HuH-7 (cell line): ENCODE results near the gene DDX5.
"Not testable (repeated sequence)": the region's sequence is repeated elsewhere in the genome, so short reads cannot be mapped to it uniquely, and the experiment has no call there.

Source experiments
- DNase-seq: peaks from one replicate; pipeline ENCODE4 v3.0.0; 2011; ENCODE audit warnings: low spot score

The DDX5 gene

DNA sequence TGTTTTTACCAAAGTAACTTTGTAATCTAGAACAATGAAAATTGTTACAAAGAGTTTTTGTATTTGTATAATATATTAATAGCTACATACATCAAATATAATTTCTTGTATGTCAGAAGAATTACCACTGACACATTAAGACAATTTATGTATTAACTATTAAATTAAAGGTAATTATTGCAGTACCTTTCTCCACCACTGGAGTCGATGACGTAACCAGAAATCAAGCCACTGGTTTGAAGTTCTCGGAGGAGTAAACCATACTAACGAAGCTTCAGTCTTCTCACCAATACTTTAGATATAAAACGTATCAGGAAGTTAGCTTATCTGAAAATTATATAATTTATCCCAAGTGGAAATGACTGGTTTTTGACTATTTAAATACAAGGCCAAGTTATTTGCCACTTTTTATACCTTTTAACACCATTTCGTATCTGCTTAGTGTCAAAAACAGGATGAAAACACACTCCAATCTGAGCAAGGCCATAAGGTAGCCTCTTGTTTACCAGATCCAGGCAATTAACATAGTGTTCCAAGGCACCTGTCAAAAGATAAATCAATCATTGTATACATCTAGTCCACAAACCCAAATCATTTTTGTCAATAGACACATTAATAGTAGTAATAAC lies 13.5 kb downstream of the DDX5 start:
- no peak for DNase-seq

DNA sequence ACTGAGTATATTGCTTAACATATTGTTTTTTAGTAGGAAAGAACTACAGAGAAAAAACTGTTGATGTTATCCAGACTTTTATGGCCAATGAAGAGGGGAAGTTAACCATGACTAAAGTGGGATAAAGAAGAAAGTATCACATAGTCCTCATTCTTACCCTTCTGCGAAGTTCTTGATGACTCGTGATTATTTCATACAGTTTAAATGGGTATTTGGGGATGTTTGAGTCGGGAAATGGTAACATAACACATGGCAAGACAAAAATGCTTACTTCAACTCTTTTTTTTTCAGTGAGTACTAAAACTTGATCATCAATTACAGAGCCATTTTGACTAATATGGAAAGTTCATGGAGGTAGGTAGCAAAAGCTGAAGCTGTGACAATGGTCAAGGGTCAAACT lies 14.1 kb downstream of the DDX5 start:
- no peak for DNase-seq

DNA sequence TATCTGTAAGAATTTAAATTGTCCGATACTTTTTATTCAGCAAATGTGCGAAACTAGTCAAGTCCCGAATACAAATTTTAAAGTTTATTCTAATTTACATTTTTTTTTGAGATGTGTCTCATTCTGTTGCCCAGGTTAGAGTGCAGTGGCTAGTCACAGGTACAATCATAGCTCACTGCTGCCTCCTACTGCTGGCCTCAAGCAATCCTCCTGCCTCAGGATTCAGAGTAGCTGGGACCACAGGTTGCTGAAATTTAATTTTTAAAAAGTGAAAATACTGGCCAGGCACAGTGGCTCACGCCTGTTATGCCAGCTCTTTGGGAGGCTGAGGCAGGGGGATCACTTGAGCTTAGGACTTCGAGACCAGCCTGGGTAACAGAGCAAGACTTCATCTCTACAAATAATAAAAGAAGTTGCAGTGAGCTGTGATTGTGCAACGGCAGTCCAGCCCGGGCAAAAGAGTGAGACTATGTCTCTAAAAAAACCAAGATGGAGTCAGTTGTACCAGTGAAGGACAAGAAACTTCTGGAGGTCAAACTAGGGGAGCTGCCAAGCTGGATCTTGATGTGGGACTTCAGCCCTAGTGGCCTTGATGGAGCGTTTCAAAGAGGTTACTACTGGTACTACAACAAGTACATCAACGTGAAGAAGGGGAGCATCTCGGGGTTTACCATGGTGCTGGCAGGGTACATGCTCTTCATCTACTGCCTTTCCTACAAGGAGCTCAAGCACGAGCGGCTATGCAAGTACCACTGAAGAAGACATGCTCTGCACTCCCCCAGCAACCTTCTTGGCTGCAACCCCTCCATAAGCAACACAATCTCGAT lies 14.8 kb downstream of the DDX5 start:
- DNase-seq = no peak

DNA sequence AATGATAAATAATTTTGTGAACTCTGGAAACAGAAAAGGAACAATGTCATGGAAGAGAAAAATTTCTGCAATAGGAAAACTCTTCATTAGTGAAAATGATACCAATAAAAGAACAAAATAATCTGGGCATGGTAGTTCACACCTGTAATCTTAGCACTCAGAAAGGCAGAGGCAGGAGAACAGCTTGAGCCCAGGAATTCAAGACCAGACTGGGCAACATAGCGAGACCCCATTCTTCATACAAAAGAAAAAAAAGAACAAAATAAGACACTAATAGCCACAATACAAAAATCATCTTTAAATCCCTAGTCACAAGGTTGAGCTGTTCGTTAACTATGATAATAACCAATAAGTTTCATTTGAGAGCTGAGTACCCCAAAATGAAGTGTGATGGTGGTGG lies 17.8 kb downstream of the DDX5 start:
- no peak for DNase-seq

DNA sequence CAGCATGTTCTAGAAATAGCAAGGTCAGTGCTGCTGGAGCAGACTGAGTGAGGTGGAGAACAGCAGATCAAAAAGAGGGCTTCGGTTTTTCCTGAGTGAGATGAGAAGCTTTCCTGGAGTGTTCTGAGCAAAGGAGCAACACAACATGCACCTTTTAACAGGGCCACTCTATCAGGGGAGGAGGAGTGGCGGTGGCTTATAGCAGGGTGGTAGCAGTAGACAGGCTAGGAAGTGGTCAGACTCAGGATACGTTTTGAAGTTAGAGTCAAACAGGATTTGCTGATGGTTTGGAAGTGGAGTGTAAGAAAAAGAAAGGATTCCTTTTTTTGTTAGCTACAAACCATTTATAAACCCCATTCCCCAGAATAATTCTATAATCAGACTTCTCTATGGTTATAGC lies 21.7 kb downstream of the DDX5 start:
- DNase-seq = no peak

DNA sequence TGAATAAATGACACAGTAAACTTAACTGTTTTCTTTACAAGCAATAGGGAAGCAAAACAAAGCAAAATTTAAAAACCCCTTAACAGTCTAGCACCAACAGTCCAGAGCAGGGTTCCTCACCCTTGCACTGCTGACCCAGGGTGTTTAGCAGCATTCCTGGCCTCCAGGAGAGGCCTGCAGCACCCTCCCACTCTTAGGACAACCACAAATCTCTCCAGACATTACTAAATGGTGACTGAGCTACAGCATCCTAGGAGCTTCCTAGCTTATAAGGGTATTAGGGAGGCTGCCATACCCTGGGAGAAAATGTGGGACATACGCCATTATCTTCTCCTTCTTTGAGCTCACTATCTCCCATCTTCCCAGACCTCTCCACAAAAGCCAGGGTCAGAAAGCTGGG lies 25.1 kb downstream of the DDX5 start:
- no peak for DNase-seq

DNA sequence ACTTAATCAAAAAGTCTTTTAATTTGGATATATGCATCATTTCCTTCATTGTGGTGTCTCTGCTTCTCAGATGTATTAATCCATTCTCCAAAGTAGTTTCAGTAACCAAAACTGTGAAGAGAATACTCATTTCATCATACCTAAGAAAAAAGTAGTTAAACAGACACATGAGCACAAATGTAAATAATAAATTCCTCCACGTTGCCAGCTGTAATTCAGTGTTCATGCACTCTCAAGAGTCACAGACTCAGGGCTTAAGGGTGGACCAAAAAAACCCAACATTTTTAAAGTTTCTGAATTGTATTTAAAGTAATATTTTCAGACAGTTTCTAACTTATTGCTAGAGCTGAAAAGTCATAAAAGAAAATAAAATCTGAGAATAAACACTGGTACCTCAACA lies 28.2 kb downstream of the DDX5 start:
- DNase-seq = no peak

DNA sequence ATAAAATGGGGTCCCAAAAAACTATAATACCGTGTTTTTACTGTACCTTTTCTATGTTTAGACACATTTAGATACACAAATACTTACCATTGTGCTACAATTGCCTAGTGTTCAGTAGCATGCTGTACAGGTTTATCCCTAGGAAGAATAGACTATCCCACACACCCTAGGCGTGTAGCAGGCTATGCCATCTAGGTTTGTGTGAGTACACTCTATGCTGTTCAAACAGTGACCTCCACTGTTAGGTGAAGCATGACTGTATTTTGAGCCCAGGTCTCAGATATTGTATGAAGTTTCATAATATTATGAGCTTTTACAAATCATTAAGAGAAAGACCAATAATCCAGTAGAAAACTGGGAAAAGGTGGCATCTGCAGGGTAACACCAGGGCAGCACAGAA lies 33.5 kb downstream of the DDX5 start:
- no peak for DNase-seq

DNA sequence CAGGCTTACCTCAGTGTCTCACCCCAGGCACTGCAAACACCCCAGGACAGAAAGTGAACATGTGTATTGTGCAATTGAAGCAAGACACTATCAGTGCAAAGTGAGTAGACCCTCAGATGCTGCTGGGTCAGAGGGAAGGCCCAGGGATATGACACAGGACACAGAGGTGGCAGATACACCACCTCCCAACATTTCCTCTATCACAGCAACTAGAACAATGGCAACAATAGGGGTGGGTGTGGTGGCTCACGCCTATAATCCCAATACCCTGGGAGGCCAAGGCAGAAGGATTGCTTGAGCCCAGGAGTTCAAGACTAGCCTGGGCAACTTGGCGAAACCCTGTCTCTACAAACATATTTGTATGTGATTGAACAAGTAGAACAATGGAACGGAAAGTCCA lies 34.6 kb downstream of the DDX5 start:
- no peak for DNase-seq

DNA sequence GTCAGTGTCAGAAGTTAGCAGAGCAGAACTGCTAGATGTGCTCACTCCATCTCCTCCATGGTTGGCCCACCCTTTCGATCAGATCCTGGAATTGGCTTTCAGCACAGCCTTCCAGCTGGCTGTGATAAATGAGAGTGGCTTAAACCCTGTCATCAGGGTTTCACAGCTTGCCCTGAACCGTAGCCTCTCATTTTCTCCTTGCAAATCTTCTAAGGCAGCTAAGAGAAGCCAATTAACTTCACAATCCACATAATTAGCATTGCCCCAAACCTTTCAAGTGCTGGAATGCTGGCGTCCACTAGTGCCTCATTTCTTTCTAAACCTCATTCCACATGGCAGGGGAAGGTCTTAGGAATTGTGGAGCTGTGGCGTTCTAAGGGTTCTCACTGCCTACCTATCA lies 35.5 kb downstream of the DDX5 start:
- no peak for DNase-seq

DNA sequence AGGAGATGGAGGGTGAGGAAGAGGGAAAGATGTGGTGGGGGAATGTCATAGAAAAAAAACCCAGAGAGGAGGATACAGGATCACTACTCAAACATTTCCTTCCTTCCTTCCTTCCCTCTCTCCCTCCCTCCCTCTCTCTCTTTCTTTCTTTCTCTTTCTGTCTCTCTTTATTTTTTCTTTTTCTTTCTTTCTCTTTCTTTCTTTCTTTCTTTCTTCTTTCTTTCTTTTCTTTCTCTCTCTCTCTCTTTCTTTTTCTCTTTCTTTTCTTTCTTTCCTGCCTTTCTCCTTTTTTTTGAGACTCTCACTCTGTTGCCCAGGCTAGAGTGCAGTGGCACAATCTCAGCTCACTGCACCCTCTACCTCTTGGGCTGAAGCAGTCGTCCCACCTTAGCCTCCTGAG lies 39.3 kb downstream of the DDX5 start:
- DNase-seq = not testable (repeated sequence)

DNA sequence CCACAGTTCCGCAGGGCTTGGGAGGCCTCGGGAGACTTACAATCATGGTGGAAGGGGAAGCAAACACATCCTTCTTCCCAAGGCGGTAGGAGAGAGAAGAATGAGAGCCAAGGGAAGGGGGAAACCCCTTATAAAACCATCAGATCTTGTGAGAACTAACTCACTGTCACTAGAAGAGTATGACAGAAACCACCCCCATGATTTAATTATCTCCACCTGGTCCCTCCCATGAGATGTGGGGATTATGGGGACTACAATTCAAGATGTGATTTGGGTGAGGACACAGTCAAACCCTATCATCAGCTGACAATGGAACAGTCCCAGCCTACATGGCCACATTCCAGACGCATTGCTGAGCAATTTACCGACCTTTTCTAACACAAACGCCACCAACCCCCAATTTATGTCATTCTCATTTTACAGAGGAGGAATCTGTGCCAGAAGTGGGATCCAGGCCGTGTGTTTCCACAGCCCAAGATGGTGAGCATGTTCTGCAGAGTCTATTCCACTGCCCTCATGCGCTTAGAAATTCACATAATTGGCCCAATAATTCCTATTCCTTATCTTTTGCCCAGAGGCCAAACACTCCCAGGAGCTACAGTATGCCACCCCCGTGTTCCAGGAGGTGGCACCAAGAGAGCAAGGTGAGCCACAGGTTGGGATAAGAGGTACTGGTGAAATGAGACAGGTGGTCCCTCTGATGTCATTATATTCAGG lies 39.9 kb downstream of the DDX5 start:
- no peak for DNase-seq

DNA sequence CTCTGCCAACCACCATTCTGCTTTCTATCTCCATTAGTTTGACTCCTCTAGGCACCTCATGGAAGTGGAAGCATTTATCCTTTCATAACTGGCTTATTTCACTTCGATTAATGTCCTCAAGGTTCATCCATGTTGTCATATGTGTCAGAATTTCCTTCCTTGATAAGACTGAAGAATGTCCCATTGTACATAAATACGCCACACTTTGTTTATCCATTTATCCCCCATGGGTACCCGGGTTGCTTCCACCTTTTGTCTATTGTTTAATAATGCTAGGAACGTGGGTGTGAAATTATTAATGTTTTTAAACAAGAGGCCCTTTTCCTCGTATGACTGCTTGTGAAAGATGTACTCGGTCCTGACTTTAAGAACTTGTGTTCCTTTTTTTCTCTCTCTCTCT lies 44.3 kb downstream of the DDX5 start:
- no peak for DNase-seq

DNA sequence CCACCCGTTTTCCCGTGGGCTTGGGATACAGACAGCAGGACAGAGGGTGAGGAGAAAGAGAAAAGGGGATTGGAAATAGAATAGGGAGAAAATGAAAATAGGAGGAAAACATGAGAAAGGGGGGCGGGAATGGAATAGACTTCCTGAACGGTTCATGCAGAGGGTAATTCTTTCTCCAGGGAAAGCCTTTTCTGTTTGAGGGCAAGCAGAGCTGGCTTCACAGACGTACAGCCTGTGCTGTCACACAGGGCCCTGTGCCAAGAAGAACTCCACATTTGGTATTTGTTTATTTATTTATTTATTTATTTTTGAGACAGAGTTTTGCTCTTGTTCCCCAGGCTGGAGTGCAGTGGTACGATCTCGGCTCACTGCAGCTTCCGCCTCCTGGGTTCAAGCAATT lies 45.1 kb downstream of the DDX5 start:
- no peak for DNase-seq

DNA sequence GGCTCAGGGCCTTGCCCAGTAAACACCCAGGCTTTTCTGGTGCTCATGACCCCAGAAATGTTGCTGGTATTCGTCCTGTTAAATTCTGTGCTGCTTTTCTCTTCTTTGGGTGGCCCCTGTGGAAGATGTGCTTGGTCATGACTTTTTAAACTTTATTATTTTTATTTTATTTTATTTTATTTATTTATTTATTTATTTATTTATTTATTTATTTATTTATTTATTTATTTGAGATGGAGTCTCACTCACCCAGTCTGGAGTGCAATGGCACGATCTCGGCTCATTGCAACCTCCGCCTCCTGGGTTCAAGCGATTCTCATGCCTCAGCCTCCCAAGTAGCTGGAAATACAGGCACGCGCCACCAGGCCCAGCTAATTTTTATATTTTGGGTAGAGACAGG lies 46.3 kb downstream of the DDX5 start:
- not testable (repeated sequence) for DNase-seq

DNA sequence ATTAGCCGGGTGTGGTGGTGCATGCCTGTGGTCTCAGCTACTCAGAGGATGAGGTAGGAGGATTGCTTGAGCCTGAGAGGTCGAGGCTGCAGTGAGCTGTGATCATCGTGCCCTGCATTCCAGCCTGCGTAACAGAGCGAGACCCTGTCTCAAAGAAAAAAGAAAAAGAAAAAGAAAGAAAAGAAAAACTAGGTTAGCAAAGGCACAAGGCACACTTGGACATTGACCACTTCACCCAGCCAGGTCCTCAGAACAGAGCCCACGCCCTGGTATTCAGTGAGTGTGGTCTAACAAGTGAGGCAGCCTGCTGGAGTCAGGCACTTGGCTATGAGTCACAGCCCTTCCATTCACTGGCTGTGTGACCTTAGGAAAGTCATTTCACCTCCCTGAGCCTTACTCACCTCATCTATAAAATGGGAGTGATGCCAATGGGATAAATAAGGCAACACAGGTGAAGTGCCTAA lies 46.8 kb downstream of the DDX5 start:
- DNase-seq = no peak

DNA sequence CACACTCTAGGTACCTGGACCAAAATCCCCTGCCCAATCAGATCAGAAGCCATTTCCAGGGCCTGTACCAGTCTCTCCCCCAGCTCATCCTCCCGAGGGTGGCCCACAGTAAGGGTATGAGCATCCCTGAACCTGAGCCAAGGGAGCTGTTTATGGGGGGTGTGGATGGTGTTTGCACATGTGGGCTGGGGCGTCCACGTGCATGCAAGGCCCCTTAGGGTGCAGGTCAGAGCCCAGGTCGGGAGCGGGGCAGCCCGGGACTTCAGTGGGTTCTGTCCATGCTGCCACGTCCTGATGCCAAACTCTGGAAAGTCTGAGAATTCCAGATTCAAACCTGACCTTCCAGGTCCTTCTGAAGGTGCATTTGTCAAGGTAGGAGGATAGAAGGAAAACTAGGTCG lies 47.3 kb downstream of the DDX5 start:
- DNase-seq = no peak

DNA sequence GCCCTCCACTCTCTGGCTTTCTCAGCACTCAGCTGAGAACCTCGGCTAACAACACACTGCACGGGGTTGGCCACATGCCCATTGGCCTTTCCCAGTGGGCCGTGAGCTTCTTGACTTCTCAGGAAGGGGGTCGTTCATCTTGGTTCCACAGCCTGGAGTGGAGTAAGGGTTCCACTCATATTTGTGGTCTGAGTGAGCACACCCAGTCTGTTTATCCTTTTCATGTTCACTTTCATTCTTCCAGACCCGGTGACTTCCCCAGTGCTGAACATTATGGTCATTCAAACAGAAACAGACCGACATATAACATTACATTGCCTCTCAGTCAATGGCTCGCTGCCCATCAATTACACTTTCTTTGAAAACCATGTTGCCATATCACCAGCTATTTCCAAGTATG lies 48.9 kb downstream of the DDX5 start:
- DNase-seq = no peak

DNA sequence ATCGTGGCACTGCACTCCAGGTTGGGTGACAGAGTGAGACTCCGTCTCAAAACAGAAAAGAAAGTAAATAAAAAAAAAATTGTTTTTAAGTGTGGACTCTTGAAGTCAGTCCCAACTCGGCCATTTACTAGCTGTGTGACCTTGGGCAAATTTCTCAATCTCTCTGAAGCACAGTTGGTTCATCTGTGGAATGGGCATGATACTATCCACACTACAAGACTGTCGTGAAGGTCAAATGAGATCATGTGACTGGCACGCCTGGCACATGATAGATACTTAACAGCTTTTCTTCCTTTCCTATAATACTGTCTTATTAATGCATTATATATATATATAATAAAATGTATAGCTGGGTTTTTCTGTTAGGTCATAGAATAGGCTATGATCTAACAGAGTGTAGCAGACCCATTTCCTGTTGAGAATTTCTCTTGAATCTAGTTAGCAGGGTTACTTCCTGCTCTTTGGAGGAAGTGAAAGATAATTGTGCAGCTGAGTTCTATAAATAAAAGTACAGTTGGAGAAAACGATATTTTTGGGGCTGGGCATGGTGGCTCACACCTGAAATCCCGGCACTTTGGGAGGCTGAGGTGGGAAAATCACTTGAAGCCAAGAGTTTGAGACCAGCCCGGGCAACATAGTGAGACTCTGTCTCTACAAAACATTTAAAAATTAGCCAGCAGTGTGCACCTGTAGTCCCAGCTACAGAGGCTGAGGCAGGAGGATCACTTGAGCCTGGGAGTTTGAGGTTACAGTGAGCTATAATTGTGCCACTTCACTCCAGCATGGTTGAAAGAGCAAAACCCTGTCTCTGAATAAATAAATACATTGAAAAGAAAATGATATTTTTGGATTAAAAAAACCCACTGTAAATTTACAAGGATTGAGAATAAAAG lies 49.9 kb downstream of the DDX5 start:
- no peak for DNase-seq

DNA sequence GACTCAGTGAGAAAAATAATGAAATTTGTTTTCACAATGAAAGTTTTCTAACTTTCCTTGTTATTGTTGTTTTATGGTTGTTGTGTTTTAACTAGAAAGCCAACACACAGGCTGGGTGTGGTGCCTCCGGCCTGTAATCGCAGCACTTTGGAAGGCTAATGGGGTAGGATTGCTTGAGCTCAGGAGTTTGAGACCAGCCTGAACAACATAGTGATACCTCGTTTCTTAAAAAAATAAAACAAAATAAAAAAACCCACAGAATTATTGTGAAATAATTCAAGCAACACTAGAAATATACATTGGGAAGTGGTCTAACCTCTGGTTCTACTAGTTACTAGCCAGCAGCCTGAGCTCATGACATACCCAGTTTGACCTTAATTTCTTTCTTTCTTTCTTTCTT lies 56.5 kb downstream of the DDX5 start:
- DNase-seq = no peak

DNA sequence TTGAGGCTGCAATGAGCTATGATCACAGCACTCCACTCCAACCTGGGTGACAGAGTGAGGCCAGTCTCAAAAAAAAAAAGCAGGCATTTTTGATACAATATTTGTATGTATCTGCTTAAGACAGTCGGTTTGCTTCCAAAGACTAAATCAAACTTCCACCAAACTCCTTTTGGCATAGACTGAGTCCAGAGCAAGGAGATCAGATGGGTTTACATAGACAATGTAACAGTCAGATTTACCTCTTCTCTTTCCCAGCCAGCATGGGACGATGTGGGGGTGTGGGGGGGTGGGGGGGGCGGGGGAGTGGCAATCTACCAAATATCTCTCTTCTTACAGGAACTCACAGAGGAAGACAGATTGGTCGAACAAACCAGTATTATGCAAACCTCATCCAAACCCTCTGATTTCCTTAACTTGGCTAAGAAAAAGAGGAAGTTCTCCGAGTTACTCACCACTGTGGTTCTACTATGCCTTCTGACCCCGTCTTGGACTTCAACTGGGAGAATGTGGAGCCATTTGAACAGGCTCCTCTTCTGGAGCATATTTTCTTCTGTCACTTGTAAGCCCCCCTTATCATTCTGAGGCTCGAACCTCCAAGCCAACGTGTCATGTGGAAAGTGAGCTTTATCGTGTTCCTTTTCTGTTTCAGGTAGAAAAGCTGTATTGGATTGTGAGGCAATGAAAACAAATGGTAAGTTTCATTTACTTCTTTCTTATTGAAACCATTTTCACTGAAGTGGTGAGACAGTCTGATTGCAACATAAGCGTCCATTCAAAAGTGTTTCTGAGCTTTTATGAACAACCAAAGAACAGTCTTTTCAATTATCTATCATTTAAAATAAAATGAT lies 57.2 kb downstream of the DDX5 start, which contains the start of gene MILR1:
Gene MILR1, plus strand, starts transcription at position 451 of the 848 bp plus-strand sequence. Its CDS starts 54 bp downstream, at position 505.
- DNase-seq = no peak
